A673 (cell line): ENCODE results near the gene RPL10L.

Experiments used
- CTCF ChIP-seq: fragments of 300-800, 200-600 bp; sonication (generic); conservative IDR thresholded peaks from 2 replicates; pipeline ENCODE4 v1.5.1; 2017; ENCODE audit warnings: low read depth, mild to moderate bottlenecking, antibody characterized with exemption, low read length, moderate library complexity, mixed read lengths
- EZH2 ChIP-seq: fragments of 200-600 bp; sonication (generic); IDR thresholded peaks from 2 replicates; pipeline ENCODE4 v1.6.1; 2017; ENCODE audit warnings: borderline replicate concordance, low read depth, mild to moderate bottlenecking, mixed read lengths, antibody characterized with exemption, low read length; ENCODE audit not compliant: poor library complexity, severe bottlenecking

- TF ChIP-seq CTCF = no peak
- no peak for TF ChIP-seq EZH2
These were observed 20.5 kb upstream of the RPL10L start for GRCh38 chr14:46672128-46672527.
